Measurements from ENCODE around the gene PAQR9. TPM values are rescaled to one million over a fixed set of nuclear protein-coding genes. Genes with fewer than 3 reads are reported as not detected.
A peak's percentile ranks its signal among the peaks of the same experiment; 100 is the strongest.

Gene PAQR9
- total RNA-seq, 1 donor from 2014 or later: not detected

DNA sequence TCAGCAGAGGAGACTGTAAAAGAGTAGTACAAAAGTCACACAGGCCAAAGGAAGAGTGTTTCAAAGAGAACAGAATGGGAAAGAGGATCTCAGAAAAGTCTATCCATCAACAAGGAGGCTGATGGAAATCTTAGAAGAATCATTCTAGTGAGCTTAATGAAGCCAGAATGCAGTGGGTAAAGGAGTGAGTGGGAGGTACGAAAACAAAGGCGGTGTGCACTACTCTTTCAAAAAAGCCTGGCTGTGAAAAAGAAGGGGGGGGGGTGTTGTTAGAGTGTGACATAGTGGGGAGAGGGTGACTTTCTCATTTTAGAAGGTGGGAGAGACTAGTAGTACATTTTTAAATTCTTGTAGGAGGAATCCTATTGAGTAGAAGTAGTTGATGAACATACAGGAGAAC, 11.7 kb downstream of the PAQR9 start:
- DNase-seq (ENCODE audit: low read depth in 2 of 2): no peak

- DNase-seq (ENCODE audit: low read depth in 2 of 2): no peak
Observed at GRCh38 chr3:142950972-142951371, 12.5 kb downstream of the PAQR9 start.

- DNase-seq (ENCODE audit: low read depth in 2 of 2): no peak
Observed at GRCh38 chr3:142947799-142948575, 15.5 kb downstream of the PAQR9 start.

- DNase-seq (ENCODE audit: low read depth in 2 of 2): no peak
Observed at GRCh38 chr3:142947352-142947751, 16.1 kb downstream of the PAQR9 start.

- no peak for DNase-seq (ENCODE audit: low read depth in 2 of 2)
Observed at GRCh38 chr3:142946861-142947260, 16.6 kb downstream of the PAQR9 start.

GRCh38 chr3:142945023-142945422, 18.5 kb downstream of the PAQR9 start:
- DNase-seq (ENCODE audit: low read depth in 2 of 2): no peak

DNA sequence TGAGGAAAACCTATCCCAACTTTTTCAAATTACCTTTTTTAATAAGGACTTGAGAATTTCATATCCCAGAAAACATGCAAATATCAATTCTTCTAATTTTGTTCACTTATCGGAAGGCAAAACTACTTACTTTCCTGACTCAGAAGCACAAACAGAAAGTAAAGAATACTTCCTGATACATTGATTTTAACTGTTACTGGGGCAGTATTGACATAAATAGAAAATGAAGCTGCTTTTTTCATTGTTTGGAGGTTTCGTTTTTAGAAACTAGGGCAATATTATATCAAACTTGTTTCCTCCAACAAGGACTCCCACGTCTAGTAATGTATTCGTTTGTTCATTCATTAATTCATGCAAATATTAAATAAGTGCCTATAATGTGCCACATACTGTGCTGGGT, 19.1 kb downstream of the PAQR9 start:
- no peak for DNase-seq (ENCODE audit: low read depth in 2 of 2)

DNA sequence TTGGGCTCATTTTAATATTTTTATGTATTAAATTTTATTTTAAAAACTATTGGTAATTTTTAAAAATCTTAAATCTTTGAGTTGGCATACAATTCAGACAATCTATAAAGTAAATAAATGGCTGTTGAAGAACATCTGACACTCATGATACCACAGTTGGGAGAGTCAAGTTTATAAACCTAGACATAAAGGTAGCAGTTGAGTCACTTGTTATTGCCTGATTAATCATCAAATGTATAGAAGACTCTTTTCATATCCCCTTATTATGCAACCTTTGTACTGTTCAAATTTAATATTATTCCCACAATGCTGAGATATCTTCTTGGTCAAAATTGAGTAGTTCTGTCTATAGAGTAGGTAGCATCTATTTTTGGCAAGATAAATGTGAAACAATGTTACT, 19.6 kb downstream of the PAQR9 start:
- DNase-seq (ENCODE audit: low read depth in 2 of 2): no peak

- DNase-seq (ENCODE audit: low read depth in 2 of 2): no peak
Observed at GRCh38 chr3:142943349-142943748, 20.1 kb downstream of the PAQR9 start.

GRCh38 chr3:142941373-142942123, 21.9 kb downstream of the PAQR9 start:
- DNase-seq (ENCODE audit: low read depth in 2 of 2): no peak

- no peak for DNase-seq (ENCODE audit: low read depth in 2 of 2)
Observed at GRCh38 chr3:142940472-142940871, 23.0 kb downstream of the PAQR9 start.

GRCh38 chr3:142940000-142940399, 23.5 kb downstream of the PAQR9 start:
- DNase-seq (ENCODE audit: low read depth in 2 of 2): no peak

DNA sequence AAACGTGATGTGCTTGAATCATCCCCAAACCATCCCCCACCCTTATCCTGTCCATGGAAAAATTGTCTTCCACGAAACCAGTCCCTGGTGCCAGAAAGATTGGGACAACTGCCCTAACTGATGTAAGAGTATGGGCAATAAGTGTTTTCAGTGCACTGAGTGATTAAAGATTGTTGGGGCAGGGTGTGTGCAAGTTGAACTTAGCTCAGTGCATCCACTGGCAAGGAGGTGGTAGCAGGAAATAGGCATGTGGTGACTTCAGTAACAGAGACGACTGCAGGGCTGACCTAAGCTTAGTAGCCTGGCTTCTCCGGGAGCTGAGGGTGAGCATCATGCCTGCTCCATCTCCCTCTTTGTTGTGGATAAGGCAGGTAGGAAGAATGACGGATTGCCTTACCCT, 27.5 kb downstream of the PAQR9 start:
- DNase-seq (ENCODE audit: low read depth in 2 of 2): no peak

DNA sequence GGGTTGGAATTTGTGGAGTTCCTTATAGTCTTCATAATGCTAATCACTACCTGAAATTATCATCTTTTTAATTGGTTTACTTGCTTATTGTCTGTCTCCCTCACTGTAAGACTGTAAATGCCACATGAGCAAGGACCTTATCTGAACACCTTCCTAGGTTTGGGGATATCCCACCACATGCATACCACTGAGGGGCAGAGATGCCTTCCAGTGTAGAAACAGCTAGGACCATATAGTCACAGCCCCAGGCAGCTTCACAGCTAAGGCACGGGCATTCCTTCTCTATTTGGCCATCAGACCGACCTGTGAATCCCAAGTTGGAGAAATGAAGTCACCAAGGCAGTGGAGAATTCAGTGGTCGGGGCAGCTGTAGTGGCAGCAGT, 28.6 kb downstream of the PAQR9 start:
- DNase-seq (ENCODE audit: low read depth in 2 of 2): no peak

DNA sequence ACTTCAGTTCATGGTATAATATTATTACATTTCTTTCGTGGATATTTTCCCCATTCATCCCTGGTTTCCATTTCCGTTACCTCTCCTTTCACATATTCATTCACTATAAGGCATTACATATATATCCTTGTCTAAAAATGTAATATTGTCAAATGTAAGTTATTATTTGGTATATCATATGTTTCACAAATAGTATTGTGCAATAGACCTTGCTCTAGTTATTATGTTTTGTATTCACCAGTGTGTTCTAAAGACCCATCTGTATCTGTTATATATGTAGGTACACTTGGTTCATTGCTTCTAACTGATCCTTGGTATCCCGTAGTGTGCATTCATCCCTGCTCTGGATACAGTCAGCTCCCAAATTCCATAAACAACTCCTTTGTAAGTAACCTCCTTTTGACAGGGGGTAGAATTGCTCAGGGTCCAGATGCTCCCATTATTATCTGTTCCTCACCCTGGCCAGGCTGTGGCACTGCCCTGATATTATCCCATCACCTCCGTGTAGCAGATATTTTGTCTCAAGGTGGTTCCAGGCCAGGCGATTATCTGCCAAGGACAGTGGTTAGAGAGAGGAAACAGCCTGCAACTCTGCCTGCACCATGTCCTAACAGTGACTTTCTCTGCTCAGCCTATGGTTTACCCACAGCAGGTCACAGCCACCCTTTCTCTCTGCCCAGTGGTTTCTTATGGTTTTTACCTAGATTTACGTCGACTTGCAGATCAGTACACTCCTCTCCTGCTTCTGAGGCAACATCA, 29.2 kb downstream of the PAQR9 start:
- DNase-seq (ENCODE audit: low read depth in 2 of 2): no peak

DNA sequence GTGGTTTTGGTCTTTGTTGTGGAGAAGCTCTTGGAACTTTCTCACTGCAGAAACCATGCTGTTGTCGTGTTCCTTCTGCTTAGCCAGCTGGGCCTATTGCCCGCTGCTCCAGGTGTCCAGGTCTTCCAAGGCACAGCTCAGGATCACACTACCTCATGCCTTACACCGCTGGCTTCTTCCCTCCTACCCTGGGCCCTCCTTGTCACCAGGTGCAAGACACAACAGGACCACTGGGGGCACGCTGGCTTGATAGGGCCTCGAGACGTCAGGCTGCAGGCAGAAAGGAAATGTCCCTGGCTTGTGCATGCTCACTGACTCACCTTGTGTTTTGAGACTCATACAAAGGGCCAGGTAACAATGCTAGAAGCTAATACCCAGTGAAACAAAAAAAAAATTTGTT, 32.3 kb downstream of the PAQR9 start:
- DNase-seq (ENCODE audit: low read depth in 2 of 2): peak; percentile 2 to 11

- DNase-seq (ENCODE audit: low read depth in 2 of 2): no peak
Observed at GRCh38 chr3:142930463-142930862, 33.0 kb downstream of the PAQR9 start.

- DNase-seq (ENCODE audit: low read depth in 2 of 2): no peak
Observed at GRCh38 chr3:142929890-142930289, 33.6 kb downstream of the PAQR9 start.

- peak; percentile 27 to 61 for DNase-seq (ENCODE audit: low read depth in 2 of 2)
Observed at GRCh38 chr3:142929109-142929508, 34.4 kb downstream of the PAQR9 start.

GRCh38 chr3:142926368-142926944, 37.0 kb downstream of the PAQR9 start:
- no peak for DNase-seq (ENCODE audit: low read depth in 2 of 2)

DNA sequence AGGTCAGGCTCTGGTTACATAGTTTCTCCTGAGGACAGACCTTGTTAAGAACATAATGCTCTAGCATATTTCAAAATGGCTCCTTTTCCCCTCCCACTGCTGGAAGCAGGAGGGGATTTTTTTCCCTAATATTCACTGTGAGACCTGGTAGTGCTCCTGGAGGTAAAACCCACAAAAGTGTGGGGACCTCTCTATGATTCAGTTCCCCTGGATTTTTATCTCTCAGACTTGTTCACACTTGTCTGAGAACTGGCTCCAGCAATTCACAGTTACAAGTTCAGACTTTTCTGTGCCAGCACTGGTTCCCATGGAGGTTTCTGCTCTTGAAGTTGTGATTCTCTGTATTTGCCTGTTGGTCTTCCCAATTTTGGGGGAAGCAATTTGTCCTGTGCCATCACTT, 38.3 kb downstream of the PAQR9 start:
- no peak for DNase-seq (ENCODE audit: low read depth in 2 of 2)

GRCh38 chr3:142923694-142924093, 39.8 kb downstream of the PAQR9 start:
- DNase-seq (ENCODE audit: low read depth in 2 of 2): no peak
